Fibroblast of skin of left biceps (primary cell): ENCODE data around the gene ITGAL.
"Not testable (repeated sequence)": the region's sequence is repeated elsewhere in the genome, so short reads cannot be mapped to it uniquely, and the experiment has no call there.

ENCODE experiments used
- DNase-seq, 2 experiments: peaks; one replicate each; pipeline ENCODE4 v3.0.0-alpha.2; 2013; ENCODE audit warnings: low read depth in 2 of 2

Gene ITGAL

DNA sequence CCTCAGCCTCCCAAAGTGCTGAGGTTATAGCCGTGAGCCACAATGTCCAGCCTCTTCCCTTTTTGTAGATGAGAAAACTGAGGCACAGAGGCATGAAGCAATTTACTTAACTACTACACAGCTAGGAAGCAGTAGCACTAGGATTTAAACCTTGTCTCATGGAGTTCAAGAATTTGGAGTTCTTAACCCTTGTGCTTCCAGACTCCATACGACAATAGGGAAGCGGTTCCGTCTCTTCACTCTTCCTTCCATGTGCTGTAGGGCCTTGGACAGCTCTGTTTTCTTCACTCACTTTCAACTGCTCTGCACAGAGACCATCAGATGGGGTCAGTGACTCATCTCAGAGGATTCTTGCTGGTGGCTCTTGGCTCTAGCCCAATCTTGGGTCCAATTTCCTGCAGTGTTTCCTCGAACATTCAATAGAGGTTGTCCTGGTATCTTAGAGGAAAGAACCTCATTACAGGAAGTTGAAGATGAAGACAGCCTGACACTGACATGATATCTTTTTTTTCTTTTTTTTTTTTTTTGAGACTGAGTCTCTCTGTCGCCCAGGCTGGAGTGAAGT, 19.3 kb downstream of the ITGAL start:
- DNase-seq = peak; percentile 48 to 52

DNA sequence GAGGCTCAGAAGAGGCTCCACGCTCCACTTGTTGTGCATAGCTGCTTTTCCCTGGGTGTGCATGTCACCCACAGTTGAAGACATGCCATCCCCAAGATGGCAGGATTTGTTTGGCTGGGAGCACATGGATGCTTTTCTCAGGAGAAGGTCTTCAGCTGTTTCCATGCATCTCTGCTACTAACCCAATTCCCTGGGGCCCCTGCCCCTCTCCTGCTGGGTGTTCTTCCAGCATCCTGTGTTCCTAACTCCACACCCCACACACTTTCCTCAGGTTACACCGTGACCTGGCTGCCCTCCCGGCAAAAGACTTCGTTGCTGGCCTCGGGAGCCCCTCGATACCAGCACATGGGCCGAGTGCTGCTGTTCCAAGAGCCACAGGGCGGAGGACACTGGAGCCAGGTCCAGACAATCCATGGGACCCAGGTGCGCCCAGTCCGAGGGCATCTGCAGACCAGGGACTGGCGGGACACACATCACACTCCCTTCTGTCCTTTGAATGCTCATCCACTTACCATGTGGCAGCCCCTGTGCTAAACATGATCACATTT, 21.5 kb downstream of the ITGAL start:
- DNase-seq = no peak

DNA sequence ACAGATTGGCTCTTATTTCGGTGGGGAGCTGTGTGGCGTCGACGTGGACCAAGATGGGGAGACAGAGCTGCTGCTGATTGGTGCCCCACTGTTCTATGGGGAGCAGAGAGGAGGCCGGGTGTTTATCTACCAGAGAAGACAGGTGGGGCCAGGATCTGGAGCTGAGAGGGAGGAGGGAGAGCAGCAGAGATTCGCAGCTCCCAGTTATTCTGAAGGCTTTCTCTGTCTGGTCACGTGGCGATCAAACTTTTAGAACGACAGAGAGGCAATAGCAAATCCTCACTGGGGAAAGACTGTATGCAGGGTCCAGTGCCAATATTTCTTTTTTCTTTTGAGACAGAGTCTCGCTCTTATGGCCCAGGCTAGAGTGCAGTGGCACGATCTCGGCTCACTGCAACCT, 22.2 kb downstream of the ITGAL start:
- DNase-seq = no peak

DNA sequence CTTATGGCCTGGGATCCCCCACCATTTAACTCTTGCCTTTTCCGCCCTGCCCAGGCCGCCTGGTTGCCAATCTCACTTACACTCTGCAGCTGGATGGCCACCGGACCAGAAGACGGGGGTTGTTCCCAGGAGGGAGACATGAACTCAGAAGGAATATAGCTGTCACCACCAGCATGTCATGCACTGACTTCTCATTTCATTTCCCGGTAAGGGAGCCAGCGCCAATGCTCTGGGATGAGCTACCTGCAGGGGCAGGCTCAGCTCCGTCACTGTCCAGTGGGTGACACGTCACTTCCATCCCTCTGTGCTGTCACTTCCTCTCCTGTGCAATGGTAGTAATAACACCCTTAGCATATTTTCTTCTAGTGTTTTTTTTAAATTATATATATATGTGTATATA, 26.7 kb downstream of the ITGAL start:
- DNase-seq = no peak

DNA sequence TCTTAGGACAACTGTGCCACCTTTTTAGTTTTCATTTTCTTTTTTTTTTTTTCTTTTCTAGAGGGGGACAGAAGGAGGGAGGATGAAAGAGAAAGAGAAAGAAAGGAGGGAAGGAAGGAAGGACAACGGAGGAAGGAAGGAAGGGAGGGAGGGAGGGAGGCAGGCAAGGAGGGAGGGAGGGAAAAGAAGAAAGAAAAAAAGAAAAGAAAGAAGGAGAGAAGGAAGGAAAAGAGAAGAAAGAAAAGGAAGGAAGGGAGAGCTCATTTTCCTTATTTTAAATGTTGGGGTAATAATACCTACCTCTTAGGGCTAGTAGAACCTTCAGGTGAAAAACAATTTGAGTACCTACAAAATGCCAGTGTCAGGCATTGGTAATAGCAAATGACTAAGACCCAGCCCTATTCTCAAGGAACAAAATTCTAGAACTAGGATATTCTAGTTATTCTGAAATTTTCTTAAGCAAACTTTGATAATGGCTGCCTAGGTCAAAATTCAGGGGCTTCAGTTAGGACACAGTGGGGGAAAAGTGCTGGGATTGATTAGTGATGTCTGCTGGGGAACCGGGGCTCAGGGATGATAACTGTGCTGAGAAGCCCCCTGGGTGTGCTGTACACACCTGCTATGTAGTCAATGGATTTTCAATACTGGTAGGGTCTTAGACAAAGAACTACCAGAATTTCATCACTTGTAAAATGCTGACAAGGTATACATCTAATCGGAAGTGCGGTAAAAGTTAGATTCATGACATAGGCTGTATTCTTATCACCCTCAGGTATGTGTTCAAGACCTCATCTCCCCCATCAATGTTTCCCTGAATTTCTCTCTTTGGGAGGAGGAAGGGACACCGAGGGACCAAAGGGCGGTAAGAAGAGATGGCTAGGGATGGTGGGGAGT, 31.1 kb downstream of the ITGAL start:
- no peak for DNase-seq

DNA sequence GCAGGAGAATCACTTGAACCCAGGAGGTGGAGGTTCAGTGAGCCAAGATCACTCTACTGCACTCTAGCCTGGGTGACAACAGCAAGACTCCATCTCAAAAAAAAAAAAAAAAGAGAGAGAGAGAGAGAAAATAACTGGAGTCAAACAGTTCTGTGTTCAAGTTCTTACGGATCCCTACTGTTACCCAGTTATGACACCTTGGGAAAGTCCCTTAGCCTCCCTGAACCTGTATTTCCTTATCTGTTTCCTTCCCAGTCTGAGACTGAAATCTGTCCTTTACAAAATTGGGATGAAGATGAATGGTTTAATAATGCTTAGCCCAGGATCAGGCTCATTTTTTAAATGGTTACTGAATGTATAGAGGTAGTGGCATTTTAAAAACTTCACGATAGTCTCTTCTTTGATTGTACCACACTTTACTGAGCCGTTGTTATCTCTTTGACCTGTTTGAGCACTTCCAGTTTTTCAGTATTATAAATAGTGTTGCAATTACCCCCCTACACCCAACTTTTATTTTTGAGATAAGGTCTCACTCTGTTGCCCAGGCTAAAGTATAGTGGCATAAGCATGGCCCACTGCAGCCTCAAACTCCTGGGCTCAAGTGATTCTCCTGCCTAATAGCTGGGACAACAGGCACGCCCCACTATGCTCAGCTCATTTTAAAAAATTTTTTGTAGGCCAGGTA, 36.7 kb downstream of the ITGAL start:
- no peak for DNase-seq

DNA sequence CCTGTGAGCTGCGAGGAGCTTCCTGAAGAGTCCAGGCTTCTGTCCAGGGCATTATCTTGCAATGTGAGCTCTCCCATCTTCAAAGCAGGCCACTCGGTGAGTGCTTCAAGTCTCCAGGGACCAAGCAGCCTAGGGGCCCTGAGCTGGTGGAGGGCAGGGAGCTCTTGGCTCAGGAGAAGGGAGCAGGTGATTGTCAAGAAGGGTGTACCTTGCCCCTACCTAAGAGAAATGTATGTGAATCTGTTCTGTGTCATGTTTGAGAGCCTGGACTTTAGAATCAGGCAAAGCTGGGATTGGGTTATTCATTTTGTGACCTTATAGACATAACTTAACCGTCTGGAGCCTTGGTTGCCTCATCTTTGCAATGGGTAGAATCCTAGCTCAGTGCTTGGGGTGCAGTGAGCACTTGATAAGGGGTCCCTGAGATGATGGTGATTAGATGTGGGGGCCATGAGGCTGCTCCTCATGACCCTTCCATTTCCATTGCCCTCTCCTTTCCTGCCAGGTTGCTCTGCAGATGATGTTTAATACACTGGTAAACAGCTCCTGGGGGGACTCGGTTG, 37.9 kb downstream of the ITGAL start:
- no peak for DNase-seq

DNA sequence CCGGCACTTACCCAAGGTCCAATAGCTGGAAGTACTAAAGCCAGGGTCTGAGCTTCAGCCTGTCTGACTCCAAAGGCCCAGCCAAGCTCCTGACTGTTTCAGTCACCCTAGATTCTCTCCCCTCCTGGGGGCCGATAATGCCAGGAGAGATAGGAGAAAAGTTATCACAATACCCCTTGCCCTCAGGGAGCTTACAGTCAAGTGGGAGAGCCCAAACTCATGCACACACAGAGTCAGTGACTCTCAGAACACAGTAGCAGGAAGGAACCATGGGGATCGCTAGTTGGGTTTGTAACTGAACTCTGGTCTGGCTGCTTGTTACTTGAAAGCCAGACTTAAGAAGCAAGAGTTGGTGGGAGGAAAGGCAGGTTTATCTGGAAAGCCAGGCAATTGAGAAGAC, 39.0 kb downstream of the ITGAL start:
- DNase-seq = no peak

DNA sequence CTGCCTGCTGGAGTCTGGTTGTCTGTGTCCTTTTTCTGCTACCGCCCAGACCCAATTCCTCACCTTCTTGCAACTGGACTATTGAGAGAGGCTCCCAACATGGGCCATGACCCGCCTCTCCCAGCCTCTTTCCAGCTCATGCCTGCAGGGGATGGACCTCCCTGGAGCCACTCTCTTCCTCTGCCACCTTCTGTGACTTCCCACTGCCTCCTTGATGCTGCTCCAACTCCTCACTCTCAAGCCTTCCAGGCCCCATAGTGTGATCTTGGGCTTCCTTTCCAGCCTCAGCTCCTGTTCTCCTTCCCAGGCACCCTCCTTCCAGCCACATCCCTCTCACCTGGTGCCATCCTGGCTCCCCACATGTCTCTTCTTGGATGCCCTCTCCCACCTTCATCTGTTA, 42.7 kb downstream of the ITGAL start:
- DNase-seq = no peak

DNA sequence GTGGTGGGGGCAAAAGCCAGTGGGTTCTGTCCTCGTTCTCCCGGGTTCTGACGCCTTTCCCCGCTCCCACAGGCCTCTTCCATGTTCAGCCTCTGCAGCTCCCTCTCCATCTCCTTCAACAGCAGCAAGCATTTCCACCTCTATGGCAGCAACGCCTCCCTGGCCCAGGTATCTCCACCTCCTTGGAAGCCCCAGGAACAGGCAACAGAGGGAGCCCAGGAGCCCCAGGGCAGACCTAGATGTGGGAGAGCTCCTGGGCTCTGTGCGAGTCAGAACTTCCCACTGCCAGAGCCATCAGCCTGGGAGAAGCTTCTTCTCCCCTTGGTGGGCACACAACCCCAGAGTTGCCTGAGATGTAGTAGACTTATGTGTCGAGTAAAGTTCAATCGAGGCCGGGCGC, 46.0 kb downstream of the ITGAL start:
- no peak for DNase-seq

DNA sequence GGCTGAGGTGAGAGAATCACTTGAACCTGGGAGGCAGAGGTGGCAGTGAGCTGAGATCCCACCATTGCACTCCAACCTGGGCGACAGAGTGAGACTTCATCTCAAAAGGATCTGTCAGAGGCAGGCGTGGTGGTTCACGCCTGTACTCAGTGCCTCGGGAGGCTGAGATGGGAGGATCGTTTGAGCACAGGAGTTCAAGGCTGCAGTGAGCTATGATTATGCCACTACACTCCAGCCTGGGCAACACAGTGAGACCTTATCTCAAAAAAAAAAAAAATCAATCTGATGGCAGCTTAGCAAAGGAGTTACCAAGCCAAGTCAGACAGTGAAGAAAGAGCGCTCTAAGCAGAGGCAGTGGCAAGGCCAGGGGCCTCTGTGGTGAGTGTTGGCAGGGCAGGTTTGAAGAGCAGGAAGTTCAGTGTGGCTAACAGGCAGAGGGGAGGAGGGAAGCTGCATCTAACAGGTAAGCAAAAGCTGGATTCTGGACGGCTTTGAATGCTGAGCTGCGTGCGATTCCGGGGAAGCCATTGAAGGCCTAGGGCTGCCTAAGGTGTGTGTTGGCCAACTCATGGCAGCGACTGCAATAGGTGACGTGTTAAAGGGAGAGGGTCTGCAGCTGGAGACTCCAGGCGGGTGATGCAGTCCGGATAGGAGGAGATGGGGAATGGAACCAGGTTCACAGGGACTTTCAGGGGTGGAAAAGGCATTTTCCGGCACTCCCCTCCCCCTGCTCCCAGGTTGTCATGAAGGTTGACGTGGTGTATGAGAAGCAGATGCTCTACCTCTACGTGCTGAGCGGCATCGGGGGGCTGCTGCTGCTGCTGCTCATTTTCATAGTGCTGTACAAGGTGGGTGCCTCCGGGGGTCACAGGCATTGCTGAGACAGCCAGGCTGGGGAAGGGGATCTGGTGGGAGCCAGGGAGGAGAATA, 46.8 kb downstream of the ITGAL start:
- DNase-seq = no peak

DNA sequence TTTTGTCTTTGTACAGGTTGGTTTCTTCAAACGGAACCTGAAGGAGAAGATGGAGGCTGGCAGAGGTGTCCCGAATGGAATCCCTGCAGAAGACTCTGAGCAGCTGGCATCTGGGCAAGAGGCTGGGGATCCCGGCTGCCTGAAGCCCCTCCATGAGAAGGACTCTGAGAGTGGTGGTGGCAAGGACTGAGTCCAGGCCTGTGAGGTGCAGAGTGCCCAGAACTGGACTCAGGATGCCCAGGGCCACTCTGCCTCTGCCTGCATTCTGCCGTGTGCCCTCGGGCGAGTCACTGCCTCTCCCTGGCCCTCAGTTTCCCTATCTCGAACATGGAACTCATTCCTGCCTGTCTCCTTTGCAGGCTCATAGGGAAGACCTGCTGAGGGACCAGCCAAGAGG, 48.9 kb downstream of the ITGAL start:
- no peak for DNase-seq

DNA sequence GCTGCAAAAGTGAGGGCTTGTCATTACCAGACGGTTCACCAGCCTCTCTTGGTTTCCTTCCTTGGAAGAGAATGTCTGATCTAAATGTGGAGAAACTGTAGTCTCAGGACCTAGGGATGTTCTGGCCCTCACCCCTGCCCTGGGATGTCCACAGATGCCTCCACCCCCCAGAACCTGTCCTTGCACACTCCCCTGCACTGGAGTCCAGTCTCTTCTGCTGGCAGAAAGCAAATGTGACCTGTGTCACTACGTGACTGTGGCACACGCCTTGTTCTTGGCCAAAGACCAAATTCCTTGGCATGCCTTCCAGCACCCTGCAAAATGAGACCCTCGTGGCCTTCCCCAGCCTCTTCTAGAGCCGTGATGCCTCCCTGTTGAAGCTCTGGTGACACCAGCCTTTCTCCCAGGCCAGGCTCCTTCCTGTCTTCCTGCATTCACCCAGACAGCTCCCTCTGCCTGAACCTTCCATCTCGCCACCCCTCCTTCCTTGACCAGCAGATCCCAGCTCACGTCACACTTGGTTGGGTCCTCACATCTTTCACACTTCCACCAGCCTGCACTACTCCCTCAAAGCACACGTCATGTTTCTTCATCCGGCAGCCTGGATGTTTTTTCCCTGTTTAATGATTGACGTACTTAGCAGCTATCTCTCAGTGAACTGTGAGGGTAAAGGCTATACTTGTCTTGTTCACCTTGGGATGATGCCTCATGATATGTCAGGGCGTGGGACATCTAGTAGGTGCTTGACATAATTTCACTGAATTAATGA, 49.5 kb downstream of the ITGAL start:
- no peak for DNase-seq

DNA sequence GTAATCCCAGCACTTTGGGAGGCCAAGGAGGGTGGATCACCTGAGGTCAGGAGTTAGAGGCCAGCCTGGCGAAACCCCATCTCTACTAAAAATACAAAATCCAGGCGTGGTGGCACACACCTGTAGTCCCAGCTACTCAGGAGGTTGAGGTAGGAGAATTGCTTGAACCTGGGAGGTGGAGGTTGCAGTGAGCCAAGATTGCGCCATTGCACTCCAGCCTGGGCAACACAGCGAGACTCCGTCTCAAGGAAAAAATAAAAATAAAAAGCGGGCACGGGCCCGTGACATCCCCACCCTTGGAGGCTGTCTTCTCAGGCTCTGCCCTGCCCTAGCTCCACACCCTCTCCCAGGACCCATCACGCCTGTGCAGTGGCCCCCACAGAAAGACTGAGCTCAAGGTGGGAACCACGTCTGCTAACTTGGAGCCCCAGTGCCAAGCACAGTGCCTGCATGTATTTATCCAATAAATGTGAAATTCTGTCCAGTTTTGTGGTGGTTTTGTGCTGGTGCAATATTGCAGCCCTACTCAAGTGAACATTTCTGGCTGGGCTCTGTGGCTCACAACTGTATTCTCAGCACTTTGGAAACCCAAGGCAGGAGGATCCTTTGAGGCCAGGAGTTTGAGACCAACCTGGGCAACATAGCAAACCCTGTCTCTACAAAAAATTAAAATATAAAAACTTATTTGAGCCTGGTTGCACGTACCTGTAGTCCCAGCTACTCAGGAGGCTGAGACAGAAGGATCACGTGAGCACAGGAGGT, 50.3 kb downstream of the ITGAL start:
- not testable (repeated sequence) for DNase-seq

DNA sequence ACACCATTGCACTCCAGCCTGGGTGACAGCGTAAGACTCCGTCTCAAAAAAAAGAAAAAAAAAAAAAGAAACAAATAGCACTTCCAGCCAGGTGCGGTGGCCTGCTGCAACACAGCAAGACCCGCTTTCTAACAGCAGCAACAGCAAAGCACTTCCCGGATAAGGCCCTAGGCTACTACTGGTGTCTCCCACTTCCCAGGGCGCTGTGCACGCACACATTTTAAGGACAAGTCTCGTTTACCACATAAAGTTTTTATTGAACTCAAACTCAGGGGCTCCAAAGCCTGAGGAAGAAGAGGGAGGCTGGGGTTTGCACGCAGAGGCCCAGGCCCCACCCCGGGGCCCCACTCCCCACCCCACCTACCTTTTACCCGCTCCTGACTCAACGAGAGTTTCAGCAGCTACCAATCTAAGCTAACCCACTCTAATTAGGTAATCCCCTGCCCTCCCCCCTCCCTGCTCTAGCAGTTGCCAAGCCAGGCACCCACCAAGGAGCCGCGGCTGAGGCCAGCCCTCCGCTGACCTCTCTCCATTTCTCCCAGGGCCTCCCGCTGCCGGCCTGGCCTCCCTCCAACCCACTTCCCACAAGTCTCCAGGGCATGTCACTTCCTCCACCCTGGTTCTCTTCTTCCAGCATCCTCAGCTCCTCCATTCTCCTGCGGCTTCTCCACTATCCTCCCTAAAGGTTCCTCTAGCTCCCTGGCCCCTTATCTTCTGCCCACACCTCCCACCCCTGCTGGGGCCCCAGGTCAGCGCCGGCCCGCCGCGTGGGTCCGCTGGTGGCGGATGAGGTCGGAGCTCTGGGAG, 51.4 kb downstream of the ITGAL start:
- DNase-seq = no peak

DNA sequence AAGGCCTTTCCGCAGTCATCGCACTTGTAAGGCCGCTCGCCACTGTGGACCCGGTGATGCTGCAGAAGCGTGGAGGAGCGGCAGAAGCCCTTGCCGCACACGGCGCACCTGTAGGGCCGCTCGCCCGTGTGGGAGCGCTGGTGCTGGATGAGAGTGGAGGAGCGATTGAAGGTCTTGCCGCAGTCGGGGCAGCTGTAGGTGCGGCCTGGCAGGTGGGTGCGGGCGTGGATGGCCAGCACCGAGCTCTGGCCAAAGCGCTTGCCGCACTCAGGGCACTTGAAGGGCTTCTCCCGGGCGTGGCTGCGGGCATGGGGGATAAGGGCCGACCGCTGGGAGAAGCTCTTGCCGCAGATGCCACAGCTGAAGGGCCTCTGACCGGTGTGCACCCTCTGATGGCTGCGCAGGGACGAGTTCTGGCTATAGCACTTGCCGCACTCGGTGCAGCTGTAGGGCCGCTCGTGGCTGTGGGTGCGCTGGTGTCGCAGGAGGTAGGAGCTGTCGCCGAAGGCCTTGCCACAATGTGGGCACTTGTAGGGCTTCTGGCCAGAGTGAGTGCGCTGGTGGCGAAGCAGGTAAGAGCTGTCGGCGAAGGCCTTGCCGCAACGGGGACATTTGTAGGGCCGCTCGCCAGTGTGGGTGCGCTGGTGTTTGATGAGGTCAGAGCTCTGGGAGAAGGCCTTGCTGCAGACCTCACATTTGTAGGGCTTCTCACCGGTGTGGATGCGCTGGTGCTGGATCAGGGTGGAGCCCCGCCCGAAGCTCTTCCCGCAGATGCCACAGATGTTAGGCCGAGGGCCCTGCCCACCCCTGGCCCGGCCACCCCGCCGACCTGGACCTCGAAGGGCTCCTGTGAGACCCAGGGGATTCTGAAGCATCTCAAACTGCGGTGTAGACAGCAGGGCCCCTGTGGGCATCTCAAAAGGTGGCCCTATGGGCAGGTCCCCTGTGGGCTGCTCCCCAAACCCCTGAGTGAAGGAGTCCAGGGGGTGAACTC, 52.3 kb downstream of the ITGAL start:
- no peak for DNase-seq

DNA sequence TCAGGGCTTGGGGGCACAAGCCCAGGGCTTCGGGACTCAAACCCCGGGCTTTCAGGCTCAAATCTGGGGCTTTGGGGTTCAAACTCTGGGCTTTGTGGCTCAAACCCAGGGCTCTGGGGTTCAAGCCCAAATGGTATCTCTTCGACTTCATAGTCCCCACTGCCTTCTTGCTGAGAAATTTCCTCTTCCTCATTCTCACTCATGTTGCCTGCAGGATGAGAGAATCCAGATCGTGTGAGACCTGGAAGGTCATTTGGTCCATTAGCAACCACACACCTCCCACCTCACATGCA, 53.2 kb downstream of the ITGAL start:
- DNase-seq = no peak
